Measurements from ENCODE around the gene C10orf67. TPM values are rescaled to one million over a fixed set of nuclear protein-coding genes. Genes with fewer than 3 reads are reported as not detected.
"Not testable (repeated sequence)": the region's sequence is repeated elsewhere in the genome, so short reads cannot be mapped to it uniquely, and the experiment has no call there.

Gene C10orf67
- total RNA-seq, result not detected in 2 replicates

- DNase-seq (ENCODE audit: low read depth in 2 of 2), result no peak
These were observed at the start of gene C10orf67 for GRCh38 chr10:23344241-23344841. Gene C10orf67, minus strand, starts transcription at chr10:23344797. Its CDS starts 23 bp downstream, at chr10:23344774.

- no peak for DNase-seq (ENCODE audit: low read depth in 2 of 2)
These were observed 47.2 kb upstream of the C10orf67 start for GRCh38 chr10:23391821-23392220.

DNA sequence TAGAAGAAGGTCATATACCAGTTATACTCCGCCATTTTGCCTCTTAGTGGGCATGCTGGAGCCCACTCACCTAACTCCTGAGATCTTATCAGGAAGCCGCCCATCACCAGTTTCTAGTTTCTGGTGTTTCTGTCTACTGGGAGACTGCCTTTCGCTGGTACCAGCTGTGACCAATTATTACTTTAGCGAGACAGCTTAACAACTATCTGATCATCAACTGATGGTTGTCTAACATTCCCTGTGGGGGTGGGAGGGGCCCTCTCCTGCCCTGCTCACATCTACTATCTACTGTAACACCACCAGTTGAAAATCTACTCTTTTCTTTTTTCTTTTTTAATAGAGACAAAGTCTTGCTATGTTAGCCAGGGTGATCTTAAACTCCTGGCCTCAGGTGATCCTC is 46.2 kb upstream of the C10orf67 start:
- no peak for DNase-seq (ENCODE audit: low read depth in 2 of 2)

- DNase-seq (ENCODE audit: low read depth in 2 of 2), result not testable (repeated sequence)
These were observed 45.8 kb upstream of the C10orf67 start for GRCh38 chr10:23390408-23390807.

GRCh38 chr10:23387516-23387915 is 42.9 kb upstream of the C10orf67 start:
- not testable (repeated sequence) for DNase-seq (ENCODE audit: low read depth in 2 of 2)

DNA sequence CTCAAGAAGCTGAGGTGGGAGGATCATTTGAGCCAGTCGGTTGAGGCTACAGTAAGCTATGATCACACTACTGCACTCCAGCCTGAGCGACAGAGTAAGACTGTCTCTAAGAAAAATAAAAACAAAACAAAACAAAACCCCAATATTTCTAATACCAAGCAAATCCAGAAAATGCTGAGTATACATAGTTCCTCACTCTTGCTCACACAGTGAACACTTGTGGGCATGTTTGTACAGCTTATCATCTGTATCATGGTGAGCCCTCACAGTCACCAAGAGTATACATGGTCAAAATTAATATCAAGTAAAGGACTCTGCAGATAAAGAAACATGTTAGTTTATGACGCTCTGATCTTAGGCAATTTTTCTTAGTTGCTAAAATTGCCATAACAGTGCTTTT is 41.5 kb upstream of the C10orf67 start:
- no peak for DNase-seq (ENCODE audit: low read depth in 2 of 2)

DNA sequence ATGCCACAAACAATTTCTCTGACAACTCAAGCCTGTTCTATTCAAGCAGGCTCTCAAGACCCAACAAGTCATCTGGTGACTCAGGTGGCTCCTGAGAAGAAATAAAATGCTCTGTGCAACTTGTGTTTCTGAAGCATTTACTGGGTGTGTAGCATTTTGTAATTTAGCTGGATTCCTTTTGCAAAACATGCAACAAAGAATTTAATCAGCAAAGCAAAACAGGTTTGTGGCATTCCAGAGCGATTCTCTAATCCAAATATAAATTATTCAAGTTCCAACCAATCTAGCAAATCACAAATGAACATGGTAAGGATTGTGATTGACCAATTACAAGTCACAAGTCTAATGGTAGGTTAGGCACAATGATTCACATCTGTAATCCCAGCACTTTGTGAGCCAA is 39.8 kb upstream of the C10orf67 start:
- no peak for DNase-seq (ENCODE audit: low read depth in 2 of 2)

DNA sequence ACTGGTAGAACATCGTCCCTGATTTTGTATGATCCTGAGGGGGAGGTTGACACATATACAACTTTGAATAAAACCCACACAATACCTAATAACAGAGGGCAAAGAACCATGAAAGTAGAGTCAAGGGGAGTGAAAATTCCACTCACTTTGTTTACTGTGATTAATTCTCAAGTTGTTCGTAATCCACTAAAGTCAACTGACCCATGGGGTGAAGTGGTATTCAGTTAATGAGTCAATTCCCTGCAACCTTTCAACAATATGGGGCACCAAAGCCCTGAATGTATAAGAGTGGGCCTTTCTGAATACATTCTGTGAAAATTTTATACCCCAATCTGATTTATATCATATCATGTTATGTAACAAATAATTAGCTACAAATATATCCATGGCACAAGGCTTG is 39.0 kb upstream of the C10orf67 start:
- no peak for DNase-seq (ENCODE audit: low read depth in 2 of 2)

DNA sequence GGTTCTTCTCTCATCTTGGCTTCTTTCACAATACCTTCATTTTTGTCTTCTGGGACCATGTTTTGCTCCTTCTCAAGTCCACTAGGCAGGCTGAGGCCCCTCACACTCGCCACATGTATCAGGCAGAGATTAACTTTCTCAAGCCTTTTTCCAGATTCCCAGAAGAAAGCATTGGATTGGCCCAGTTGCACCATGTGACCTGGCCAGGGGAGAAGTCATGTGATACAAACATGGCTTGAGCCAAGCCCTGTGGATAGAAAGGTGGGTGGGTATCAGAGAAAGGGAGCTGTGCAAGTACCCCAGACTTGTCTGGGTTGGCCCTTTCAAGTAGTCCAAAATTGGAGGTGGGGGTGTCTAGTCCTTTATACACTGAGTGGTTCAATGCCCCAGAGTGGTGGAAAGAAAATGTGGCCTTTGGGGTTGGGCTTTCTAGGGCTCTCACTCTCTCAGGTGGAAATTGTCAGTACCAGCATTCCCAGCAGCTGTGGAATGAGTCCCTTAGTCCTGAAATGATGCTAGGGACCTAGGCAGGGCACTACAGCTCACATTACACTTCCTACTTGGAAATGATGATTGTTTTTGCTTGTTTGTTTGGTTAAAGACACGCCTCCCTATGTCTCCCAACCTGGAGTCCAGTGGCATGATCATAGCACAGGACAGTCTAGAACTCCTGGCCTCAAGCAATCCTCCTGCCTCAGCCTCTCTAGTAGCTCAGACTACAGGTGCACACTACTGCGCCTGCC is 36.9 kb upstream of the C10orf67 start:
- DNase-seq (ENCODE audit: low read depth in 2 of 2), result no peak

DNA sequence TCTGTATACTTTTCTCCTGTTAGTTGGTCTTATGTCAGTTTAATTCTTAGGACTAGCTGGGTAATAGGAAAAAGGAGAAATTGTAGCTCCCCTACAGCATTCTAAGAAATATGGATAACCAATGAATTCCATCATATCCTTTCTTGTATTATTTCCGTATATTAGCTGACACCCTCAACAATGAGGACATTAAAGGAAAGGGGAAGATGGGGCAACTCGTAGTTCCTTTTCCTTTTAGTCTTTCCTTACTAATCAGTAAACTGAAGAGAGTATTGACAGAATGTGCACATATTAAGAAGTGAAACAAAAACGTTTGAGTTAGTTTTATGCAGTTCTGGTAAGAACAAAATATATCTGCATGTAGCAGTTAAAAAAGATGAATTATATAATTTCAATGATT is 35.1 kb upstream of the C10orf67 start:
- no peak for DNase-seq (ENCODE audit: low read depth in 2 of 2)

DNA sequence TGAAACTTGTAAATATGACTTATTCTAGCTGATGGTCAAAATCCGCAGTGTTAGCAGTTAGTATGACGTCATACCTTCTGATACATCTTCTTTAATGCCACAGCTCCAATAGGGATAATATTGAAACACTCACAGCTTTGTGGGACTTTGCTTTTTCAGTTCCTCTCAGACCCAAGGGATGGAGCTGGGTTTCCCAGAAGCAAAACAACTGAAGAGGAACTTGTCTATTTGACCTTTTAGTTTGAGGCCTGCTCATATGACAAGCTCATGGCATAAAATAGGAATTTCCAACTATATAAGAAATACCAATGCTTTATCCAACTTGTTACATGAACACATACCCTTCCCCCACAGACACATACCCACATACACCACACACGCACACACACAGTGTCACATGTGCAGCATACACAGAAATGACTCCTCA is 31.6 kb upstream of the C10orf67 start:
- DNase-seq (ENCODE audit: low read depth in 2 of 2), result no peak

GRCh38 chr10:23375366-23375765 is 30.8 kb upstream of the C10orf67 start:
- DNase-seq (ENCODE audit: low read depth in 2 of 2), result no peak

- DNase-seq (ENCODE audit: low read depth in 2 of 2), result no peak
These were observed 28.6 kb upstream of the C10orf67 start for GRCh38 chr10:23373156-23373555.

GRCh38 chr10:23371073-23371472 is 26.5 kb upstream of the C10orf67 start:
- DNase-seq (ENCODE audit: low read depth in 2 of 2), result no peak

- no peak for DNase-seq (ENCODE audit: low read depth in 2 of 2)
These were observed 25.5 kb upstream of the C10orf67 start for GRCh38 chr10:23370106-23370505.

- no peak for DNase-seq (ENCODE audit: low read depth in 2 of 2)
These were observed 24.4 kb upstream of the C10orf67 start for GRCh38 chr10:23368816-23369640.

DNA sequence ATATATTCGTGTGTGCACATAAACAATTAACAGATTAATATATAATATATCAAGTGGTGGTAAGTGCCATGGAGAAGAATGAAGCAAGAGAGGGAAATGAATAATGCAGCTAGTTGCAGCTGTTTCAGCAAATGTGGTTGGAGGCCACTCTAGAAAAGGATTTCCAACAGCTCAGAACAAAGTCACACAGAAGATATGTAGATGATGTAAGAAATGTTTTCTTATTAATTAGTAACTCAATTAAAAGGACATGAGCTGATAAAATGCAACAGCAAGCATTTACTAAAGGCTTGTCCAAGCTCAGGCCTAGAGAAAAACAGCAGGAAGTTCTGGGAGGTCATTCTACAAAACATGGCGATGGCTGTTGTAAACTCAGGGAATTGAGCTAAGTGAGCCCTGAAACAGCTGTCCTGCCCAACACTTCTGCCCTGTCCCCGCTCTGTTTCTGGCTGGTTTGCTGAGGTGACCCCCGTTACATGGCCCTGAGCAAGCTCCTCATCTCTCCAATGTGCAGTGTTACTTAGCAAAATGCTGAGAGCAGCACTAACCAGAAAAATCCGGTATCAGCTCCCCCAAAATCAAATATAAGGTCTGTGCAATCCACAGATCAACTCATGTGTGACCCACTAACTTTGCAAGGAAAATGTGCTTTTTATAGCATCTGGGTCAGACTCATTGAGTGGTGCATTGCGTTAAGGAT is 23.4 kb upstream of the C10orf67 start:
- no peak for DNase-seq (ENCODE audit: low read depth in 2 of 2)

GRCh38 chr10:23365417-23366030 is 20.9 kb upstream of the C10orf67 start:
- not testable (repeated sequence) for DNase-seq (ENCODE audit: low read depth in 2 of 2)

- DNase-seq (ENCODE audit: low read depth in 2 of 2), result no peak
These were observed 19.8 kb upstream of the C10orf67 start for GRCh38 chr10:23364378-23364777.

GRCh38 chr10:23363793-23364135 is 19.2 kb upstream of the C10orf67 start:
- no peak for DNase-seq (ENCODE audit: low read depth in 2 of 2)

Data from lung microvascular endothelial cell (primary cell).